ENCODE results near the gene GCN1. TPM values are rescaled to one million over a fixed set of nuclear protein-coding genes. Genes with fewer than 3 reads are reported as not detected.
A peak's percentile ranks its signal among the peaks of the same experiment; 100 is the strongest.

Gene GCN1
- total RNA-seq, 3 donors from 2014 or later = 74.6 to 108 (median 76.7) TPM

- intact Hi-C loops (cut with DNase I, micrococcal nuclease) = no loop called here
- no peaks in the 10 kb centered on the region for H3K9me3 ChIP-seq
- no peak for TF ChIP-seq CTCF (IDR thresholded peaks at IDR 0.05)
- no peak for ATAC-seq
- no peak for DNase-seq
- H3K4me3 ChIP-seq = peak overlapping the region; percentile 13
- H3K36me3 ChIP-seq (ENCODE audit: low read depth) = peaks cover 17% of the 10 kb centered on the region
- H3K4me1 ChIP-seq (ENCODE audit: low read depth) = peaks cover 26% of the 10 kb centered on the region
Measured at GRCh38 chr12:120223458-120224303, 29.2 kb upstream of the GCN1 start.

- Histone ChIP-seq H3K4me3 (no peak overlapping the region), H3K4me1 (ENCODE audit: low read depth) (peaks cover 13% of the 10 kb centered on the region), H3K36me3 (ENCODE audit: low read depth) (peaks cover 24% of the 10 kb centered on the region), H3K9me3 (no peaks in the 10 kb centered on the region)
- no peak for TF ChIP-seq CTCF (IDR thresholded peaks at IDR 0.05)
- no peak for DNase-seq
- ATAC-seq = no peak
- intact Hi-C loops (cut with DNase I, micrococcal nuclease) = no loop called here
Measured at GRCh38 chr12:120222288-120222832, 27.8 kb upstream of the GCN1 start.

GRCh38 chr12:120221576-120221900 is 27.0 kb upstream of the GCN1 start:
- intact Hi-C loops (cut with DNase I, micrococcal nuclease) = no loop called here
- H3K36me3 ChIP-seq (ENCODE audit: low read depth) = peaks cover 24% of the 10 kb centered on the region

GRCh38 chr12:120220838-120221575 is 26.5 kb upstream of the GCN1 start:
- Histone ChIP-seq H3K4me3 (no peak overlapping the region), H3K9me3 (no peaks in the 10 kb centered on the region), H3K36me3 (ENCODE audit: low read depth) (peaks cover 24% of the 10 kb centered on the region), H3K4me1 (ENCODE audit: low read depth) (peaks cover 7% of the 10 kb centered on the region)
- DNase-seq (no peak), ATAC-seq (no peak)
- intact Hi-C loops (cut with DNase I, micrococcal nuclease) = no loop called here
- TF ChIP-seq CTCF (IDR thresholded peaks at IDR 0.05) = no peak

More at GRCh38 chr12:120221576-120221900, 27.0 kb upstream of the GCN1 start:
- no peaks in the 10 kb centered on the region for H3K9me3 ChIP-seq
- H3K4me1 ChIP-seq (ENCODE audit: low read depth) = peaks cover 9% of the 10 kb centered on the region
- TF ChIP-seq CTCF (IDR thresholded peaks at IDR 0.05) = no peak
- ATAC-seq (no peak), DNase-seq (no peak)
- no peak overlapping the region for H3K4me3 ChIP-seq

GRCh38 chr12:120218680-120219606 is 24.4 kb upstream of the GCN1 start:
- ATAC-seq = no peak
- intact Hi-C loops (cut with DNase I, micrococcal nuclease) = no loop called here
- Histone ChIP-seq H3K9me3 (no peaks in the 10 kb centered on the region), H3K36me3 (ENCODE audit: low read depth) (peaks cover 24% of the 10 kb centered on the region), H3K4me3 (no peak overlapping the region), H3K4me1 (ENCODE audit: low read depth) (peaks cover 6% of the 10 kb centered on the region)
- no peak for DNase-seq
- no peak for TF ChIP-seq CTCF (IDR thresholded peaks at IDR 0.05)
